Thoracic aorta (tissue), 2 donors: ENCODE data around the gene PARM1. TPM values are rescaled to one million over a fixed set of nuclear protein-coding genes. Genes with fewer than 3 reads are reported as not detected.

Experiments used
- ATAC-seq: fragments of 150-250 bp; one replicate; pipeline ENCODE4 v1.8.0; 2017; ENCODE audit warnings: low read depth; ENCODE audit not compliant: insufficient number of reproducible peaks, low FRiP score
- DNase-seq: peaks from one replicate; pipeline ENCODE4 v3.0.0-alpha.2; 2020; ENCODE audit warnings: low spot score
- H3K27ac ChIP-seq, 2 donors: fragments of 200-600 bp; sonication (generic); 1 replicate in 1 of 2; 2 replicates in 1 of 2; pipeline ENCODE4 v1.5.1; 2016; ENCODE audit warnings: mild to moderate bottlenecking in 2 of 2, moderate library complexity in 2 of 2
- H3K27me3 ChIP-seq: fragments of 200-600 bp; sonication (generic); replicated peaks from 2 replicates; pipeline ENCODE4 v1.6.0; 2016; ENCODE audit warnings: mild to moderate bottlenecking; ENCODE audit not compliant: insufficient read depth
- H3K36me3 ChIP-seq: fragments of 200-600 bp; sonication (generic); one replicate; pipeline ENCODE4 v1.5.1; 2016
- H3K4me1 ChIP-seq, 2 donors: fragments of 200-600 bp; sonication (generic); 1 replicate in 1 of 2; 2 replicates in 1 of 2; pipeline versions ENCODE4 v1.5.1 to v1.6.0; 2016; ENCODE audit warnings: low read depth in 2 of 2, mild to moderate bottlenecking in 1 of 2; ENCODE audit not compliant: control insufficient read depth in 1 of 2
- H3K4me3 ChIP-seq: fragments of 200-600 bp; sonication (generic); 2 replicates; pipeline ENCODE4 v1.5.1; 2016; ENCODE audit warnings: mild to moderate bottlenecking
- H3K9me3 ChIP-seq: fragments of 200-600 bp; sonication (generic); 2 replicates; pipeline ENCODE4 v1.5.1; 2016
- CTCF ChIP-seq: fragments of 200-600 bp; sonication (generic); IDR thresholded peaks from one replicate; pipeline ENCODE4 v1.5.1; 2019; ENCODE audit warnings: antibody characterized with exemption
- total RNA-seq, 2 donors: library from RNA; depleted of rRNA; stranded (reverse); fragments of >200 nt; gene quantifications; one replicate each; pipeline versions ENCODE4 v1.1.0 to v1.2.3, GENCODE V29; 2016

PARM1 gene
- total RNA-seq, 2 donors from 2014 or later = 127 to 263 TPM

GRCh38 chr4:74893171-74893570 is 39.7 kb upstream of the PARM1 start:
- Histone ChIP-seq H3K9me3 (no peaks in the 10 kb centered on the region), H3K27ac (no peak overlapping the region), H3K36me3 (no peaks in the 10 kb centered on the region), H3K27me3 (no peaks in the 10 kb centered on the region), H3K4me1 (no peaks in the 10 kb centered on the region), H3K4me3 (peak overlapping the region; percentile 57)
- no peak for TF ChIP-seq CTCF
- ATAC-seq = no peak
- DNase-seq = no peak

- no peaks in the 10 kb centered on the region for H3K36me3 ChIP-seq
- no peaks in the 10 kb centered on the region for H3K4me1 ChIP-seq
- no peak overlapping the region for H3K27ac ChIP-seq
- H3K27me3 ChIP-seq = no peaks in the 10 kb centered on the region
- no peak for TF ChIP-seq CTCF
- ATAC-seq (no peak), DNase-seq (no peak)
- no peaks in the 10 kb centered on the region for H3K9me3 ChIP-seq
- no peak overlapping the region for H3K4me3 ChIP-seq
These were observed 36.3 kb upstream of the PARM1 start for GRCh38 chr4:74896595-74896994.

- no peaks in the 10 kb centered on the region for H3K9me3 ChIP-seq
- no peak overlapping the region for H3K4me3 ChIP-seq
- H3K27me3 ChIP-seq = no peaks in the 10 kb centered on the region
- H3K27ac ChIP-seq = no peak overlapping the region
- no peaks in the 10 kb centered on the region for H3K36me3 ChIP-seq
- no peak for DNase-seq
- no peak for TF ChIP-seq CTCF
- ATAC-seq = no peak
- H3K4me1 ChIP-seq = no peaks in the 10 kb centered on the region
These were observed 35.5 kb upstream of the PARM1 start for GRCh38 chr4:74897386-74897785.

GRCh38 chr4:74900862-74901261 is 32.1 kb upstream of the PARM1 start:
- DNase-seq = no peak
- no peak overlapping the region for H3K27ac ChIP-seq
- no peak for TF ChIP-seq CTCF
- H3K4me3 ChIP-seq = no peak overlapping the region
- no peaks in the 10 kb centered on the region for H3K36me3 ChIP-seq
- H3K27me3 ChIP-seq = no peaks in the 10 kb centered on the region
- no peak for ATAC-seq
- no peaks in the 10 kb centered on the region for H3K9me3 ChIP-seq
- peaks cover 0 to 5% of the 10 kb centered on the region in 2 donors for H3K4me1 ChIP-seq

- no peak overlapping the region for H3K4me3 ChIP-seq
- no peak for DNase-seq
- no peak overlapping the region for H3K27ac ChIP-seq
- no peaks in the 10 kb centered on the region for H3K27me3 ChIP-seq
- ATAC-seq = no peak
- H3K9me3 ChIP-seq = no peaks in the 10 kb centered on the region
- no peaks in the 10 kb centered on the region for H3K36me3 ChIP-seq
- no peak for TF ChIP-seq CTCF
- H3K4me1 ChIP-seq = peaks cover 0 to 5% of the 10 kb centered on the region in 2 donors
These were observed 28.3 kb upstream of the PARM1 start for GRCh38 chr4:74904509-74905065.
